ENCODE data around the gene DNLZ.

DNLZ gene

DNA sequence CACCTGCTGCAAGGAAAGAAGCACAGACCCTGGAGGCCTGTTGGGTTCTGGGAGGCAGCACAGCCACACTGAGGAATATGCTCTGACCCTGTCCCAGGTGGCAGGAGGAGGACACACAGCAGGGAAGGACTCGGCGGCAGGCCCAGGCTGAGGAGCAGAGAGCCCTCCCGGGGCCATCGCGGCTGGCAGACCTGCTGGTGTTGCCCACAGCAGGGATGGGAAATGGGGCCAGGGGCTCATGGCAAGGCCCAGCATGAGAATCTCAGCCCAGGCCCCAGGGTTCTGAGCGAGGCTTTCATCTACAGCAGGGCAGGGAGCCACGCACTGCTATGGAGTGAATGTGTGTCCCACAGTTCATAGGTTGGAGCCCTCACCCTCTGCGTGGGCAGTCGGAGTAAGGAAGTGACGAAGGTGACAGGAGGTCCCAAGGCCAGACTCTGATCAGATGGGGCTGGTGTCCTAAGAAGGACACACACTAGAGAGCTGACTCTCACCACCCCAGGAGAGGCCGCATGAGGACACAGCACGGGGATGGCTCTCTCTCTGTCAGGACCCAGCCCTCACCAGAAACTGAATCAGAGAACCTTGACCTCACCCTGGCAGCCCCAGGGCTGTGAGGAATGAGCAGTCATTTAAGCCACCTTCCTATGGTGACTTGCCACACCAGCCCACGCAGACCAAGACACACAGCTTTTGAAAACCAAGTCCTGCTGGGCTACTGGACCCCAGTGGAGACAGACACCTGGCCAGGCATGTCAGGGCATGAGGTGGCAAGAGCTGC lies 46.5 kb downstream of the DNLZ start:
- DNase-seq (ENCODE audit: low read depth), result no peak

DNA sequence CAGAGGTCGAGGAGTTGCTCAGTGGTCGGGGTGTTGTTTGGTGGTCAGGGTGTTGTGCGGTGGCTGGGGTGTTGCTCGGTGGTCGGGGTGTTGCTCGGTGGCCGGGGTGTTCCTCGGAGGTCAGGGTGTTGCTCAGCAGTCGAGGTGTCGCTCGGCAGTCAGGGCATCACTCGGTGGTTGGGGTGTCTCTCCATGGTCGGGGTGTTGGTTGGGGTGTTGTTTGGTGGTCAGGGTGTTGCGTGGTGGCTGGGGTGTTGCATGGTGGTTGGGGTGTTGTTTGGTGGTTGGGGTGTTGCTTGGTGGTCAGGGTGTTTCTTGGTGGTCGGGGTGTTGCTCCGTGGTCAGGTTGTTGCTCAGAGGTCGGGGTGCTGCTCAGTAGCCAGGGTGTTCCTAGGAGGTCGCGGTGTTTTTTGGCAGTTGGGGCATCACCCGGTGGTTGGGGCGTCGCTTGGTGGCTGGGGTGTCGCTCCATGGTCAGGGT lies 47.2 kb downstream of the DNLZ start:
- no peak for DNase-seq (ENCODE audit: low read depth)

DNA sequence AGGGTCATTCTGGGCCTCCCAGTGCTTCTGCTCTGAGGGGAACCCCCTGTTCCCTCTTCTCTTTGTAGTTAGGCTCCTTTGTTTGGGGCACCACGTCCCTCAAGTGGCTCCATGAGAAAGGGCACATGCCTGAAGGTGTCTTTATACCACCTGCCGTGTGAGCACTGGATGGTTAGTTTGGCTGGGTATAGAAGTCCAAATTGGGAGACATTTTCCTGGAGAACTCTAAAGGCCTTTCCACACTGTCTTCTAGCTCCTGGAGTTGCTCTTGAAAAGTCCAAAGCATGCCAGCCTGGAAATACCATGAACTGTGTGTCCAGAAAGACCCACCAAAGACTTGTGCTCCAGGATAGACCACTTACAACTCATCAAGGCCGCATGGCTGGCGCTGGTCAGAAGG lies 48.6 kb downstream of the DNLZ start:
- no peak for DNase-seq (ENCODE audit: low read depth)

DNA sequence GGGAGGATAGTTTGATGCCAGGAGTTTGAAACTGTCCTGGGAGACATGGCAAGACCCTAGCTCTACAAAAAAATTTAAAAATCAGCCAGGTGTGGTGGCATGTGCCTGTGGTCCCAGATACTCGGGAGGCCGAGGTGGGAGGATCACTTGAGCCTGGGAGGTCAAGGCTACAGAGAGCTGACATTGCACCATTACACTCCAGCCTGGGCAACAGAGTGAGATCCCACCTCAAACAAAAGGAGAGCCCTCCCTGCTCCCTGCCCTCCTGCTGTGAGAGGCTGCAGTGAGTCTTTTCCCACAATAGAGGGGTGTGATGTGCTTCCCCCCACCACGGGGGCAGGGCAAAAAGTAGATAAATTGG lies 49.5 kb downstream of the DNLZ start:
- no peak for DNase-seq (ENCODE audit: low read depth)

DNA sequence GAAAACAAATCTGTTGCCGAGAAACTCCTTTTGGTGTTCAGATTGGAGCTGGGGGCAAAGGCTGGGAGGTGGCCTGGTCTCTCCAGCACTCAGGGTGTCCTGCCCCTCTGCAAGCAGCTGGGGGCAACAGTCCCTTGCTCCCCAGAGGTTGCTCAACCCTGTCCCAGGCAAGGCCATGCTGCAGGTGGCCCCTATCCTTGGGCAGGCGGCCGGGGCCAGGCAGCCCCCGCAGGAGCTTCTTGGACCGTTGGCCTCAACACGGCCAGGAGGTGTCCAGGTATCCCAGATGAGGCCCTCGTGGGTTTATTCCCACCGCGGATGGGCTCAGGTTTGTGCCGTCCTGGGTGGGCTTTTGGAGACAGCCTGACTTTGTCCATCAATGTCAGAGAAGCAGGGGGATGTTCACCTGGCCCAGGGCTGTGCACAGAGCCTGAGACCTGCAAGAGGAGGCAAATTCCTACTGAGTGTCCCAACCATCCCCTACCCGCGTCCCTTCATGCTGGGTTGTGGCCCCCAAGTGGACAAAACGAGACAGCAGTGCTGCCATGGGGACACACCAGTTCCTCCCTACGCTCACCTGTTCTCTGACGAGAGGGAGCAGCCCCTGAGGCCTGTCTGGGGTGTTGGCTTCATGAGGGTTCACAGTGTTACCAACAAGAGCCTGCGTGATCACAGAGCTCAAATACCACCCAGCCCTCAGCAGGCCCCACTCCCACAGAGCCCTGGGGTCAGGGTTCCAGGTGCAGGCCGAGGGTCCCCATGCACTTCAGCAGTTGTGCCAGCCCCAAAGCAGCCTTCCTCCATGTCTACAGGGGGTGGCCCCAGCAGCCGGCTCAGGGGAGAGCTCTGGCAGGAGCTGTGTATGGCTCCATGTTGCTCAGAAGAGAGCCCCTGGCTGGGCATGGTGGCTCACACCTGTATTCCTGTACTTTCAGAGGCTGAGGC lies 50.2 kb downstream of the DNLZ start:
- DNase-seq (ENCODE audit: low read depth), result no peak

DNA sequence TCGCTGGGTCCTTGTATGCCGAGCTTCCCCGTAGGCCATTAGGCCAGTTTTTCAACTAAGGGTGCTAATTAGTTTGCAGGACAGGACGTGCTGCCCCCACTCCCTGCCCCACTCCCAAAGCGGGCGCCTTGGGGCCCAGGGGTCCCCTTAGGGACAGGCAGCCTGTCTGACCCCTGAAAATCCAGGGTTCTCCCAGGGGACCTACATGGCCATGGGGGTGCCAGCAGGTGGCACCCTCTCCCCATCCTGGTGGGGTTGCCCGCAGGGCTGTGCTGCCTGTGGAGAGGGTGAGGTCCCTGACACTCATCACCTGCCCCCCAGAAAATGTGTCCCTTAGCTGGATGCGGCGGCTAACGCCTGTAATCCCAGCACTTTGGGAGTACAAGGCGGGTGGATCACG lies 51.1 kb downstream of the DNLZ start:
- no peak for DNase-seq (ENCODE audit: low read depth)

DNA sequence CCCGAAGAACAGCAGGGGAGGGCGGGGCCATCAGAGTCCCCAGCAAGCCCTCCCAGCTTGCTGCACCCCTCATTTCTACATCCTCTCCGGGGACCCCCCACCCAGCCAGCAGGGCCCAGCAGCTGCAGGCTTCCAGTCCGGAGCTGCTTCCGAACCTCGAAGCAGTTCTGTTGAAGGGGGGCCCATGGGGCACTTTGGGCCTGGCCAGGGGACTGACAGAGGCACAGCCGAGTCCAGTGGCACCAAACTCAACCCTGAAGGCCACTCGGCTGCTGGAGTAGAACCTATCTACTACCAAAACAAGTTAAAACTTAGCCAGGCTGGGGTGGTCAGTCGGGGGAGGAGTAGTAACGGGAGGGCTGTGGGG lies 51.6 kb downstream of the DNLZ start:
- DNase-seq (ENCODE audit: low read depth), result no peak

DNA sequence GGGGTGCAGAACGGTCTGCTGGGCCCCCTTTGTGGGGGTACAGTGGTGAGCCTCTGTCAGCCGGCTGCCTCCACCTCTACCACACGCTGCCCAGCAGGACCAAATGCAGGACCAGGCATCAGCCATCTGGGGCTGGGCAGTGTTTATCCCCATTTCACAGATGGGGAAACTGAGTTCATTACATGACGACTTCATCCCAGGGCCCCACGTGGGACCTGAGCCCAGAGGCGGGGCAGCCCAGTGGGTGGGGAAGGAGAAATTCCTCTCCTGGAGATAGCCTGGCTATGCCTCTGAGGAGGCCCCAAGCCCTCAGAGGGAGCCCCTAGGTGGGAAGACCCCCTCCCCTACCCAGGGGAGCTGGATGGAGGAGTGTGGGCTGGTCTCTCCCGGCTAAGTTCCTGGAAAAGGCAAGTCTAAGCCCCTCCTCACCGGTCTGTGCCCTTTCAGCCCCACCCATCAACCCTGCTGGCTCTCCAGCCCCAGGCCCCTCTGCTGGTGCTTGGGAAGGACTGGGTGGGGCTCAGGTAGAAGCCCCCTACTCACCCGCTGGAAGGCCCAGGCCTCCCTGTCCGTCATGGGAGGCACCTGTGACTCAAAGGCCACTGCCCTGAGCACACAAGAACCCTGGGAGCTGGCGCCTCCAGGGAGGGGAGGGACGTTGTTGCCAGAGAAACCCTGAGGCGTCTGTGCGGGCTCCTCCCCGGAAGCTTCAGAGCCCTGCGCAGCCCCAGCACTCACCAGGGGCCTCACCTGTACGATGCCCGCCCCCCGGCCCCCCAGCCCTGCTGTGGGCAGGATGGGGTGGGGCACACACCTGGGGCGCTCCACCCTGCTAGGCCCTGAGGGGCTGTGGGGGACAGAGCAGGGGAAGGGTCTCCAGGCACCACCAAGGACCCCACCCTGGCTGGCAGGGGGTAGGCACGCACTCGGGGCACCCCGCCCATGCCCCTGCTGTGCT lies 52.2 kb downstream of the DNLZ start:
- DNase-seq (ENCODE audit: low read depth), result no peak

DNA sequence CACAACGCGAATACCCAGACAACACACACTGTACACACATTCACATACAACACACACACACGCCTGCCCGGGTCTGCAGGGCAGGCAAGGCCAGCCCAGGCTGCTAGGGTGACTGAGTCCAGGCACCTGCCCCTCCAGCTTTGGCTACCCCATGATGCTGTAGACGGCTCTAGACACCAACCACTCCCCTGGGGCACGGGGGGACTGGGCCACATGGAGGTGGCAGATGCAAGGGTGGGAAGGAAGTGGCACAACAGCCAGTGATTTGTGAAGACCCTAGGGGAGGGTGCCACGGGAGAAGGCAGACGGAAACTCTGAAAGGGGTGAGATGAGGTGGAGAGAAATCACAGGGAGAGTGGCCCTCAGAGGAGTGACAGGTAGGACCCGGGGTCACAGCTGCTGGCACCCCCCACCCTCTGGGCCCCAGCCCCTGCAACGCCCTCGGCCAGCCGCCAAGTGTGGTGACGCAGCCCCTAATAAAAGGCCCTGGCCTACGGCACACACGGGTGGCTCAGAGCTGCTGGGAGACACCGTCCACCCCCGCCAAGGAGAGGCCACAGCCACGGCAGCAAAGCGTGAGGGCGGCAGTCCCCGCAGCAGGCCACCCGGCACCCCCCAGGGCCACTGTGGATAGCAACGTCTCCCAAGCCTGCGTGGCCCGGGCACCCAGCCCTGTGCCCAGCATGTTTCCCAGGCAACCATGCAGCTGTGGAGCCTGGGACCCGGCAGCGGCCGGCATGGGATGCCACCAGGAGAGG lies 53.1 kb downstream of the DNLZ start:
- DNase-seq (ENCODE audit: low read depth), result no peak

DNA sequence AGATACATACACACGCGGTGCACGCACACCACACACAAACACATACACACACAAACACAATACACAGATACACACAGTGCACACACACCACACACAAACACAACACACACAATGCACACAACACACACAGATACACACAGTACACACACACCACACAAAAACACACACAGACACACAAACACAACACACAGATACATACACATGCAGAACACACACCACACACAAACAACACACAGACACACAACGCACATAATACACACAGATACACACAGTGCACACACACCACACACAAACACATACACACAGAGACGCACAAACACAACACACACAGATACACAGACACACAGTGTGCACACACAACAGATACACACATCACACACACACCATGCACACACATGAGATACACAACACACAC lies 53.7 kb downstream of the DNLZ start:
- no peak for DNase-seq (ENCODE audit: low read depth)

All from activated T-cell treated with anti-CD3 and anti-CD28 coated beads for 24 hours (primary cell).